IPS-11a (cell line): Measurements from ENCODE around the gene RABGAP1.
"Not testable (repeated sequence)": the region's sequence is repeated elsewhere in the genome, so short reads cannot be mapped to it uniquely, and the experiment has no call there.

ENCODE experiments used
- H3K4me3 ChIP-seq: one replicate; pipeline ENCODE4 v1.5.1; 2013; ENCODE audit warnings: low read depth, low read length, control low read depth

RABGAP1 gene

GRCh38 chr9:122940749-122941581 lies at the start of gene RABGAP1:
Gene RABGAP1 (plus strand): TSS chr9:122941020. CDS start chr9:122957060, 16,040 bp downstream.
- peak within 1 kb of the TSS; percentile 70 for H3K4me3 ChIP-seq

GRCh38 chr9:122897969-122898368 lies 42.9 kb upstream of the RABGAP1 start:
- H3K4me3 ChIP-seq: no peak overlapping the region

- H3K4me3 ChIP-seq: no peak overlapping the region
Measured at GRCh38 chr9:122900791-122901190, 40.0 kb upstream of the RABGAP1 start.

- H3K4me3 ChIP-seq: peak overlapping the region; percentile 96
Measured at GRCh38 chr9:122904466-122904822, 36.4 kb upstream of the RABGAP1 start.

- H3K4me3 ChIP-seq: peak within 1 kb of the TSS; percentile 96
Measured at GRCh38 chr9:122904823-122905710, 35.8 kb upstream of the RABGAP1 start, which contains the start of gene RC3H2. Gene RC3H2 (minus strand): TSS chr9:122905359. CDS start chr9:122897509, 7,850 bp downstream.

GRCh38 chr9:122906122-122906521 lies 34.7 kb upstream of the RABGAP1 start:
- not testable (repeated sequence) for H3K4me3 ChIP-seq

- H3K4me3 ChIP-seq: peak overlapping the region; percentile 93
Measured at GRCh38 chr9:122912671-122912963, 28.2 kb upstream of the RABGAP1 start.

GRCh38 chr9:122912964-122913673 lies 27.7 kb upstream of the RABGAP1 start, which contains the start of gene ZBTB6:
Gene ZBTB6 (minus strand): TSS chr9:122913323. CDS start chr9:122912072, 1,251 bp downstream.
- H3K4me3 ChIP-seq: peak within 1 kb of the TSS; percentile 93

GRCh38 chr9:122918310-122918709 lies 22.5 kb upstream of the RABGAP1 start:
- H3K4me3 ChIP-seq: no peak overlapping the region

GRCh38 chr9:122922713-122923112 lies 18.1 kb upstream of the RABGAP1 start:
- H3K4me3 ChIP-seq: no peak overlapping the region

- H3K4me3 ChIP-seq: no peak overlapping the region
Measured at GRCh38 chr9:122923947-122924346, 16.9 kb upstream of the RABGAP1 start.

GRCh38 chr9:122929796-122930354 lies 10.9 kb upstream of the RABGAP1 start:
- H3K4me3 ChIP-seq: no peak overlapping the region

- peak overlapping the region; percentile 77 for H3K4me3 ChIP-seq
Measured at GRCh38 chr9:122930541-122931225, 10.1 kb upstream of the RABGAP1 start.

GRCh38 chr9:122931226-122932121 lies 9.3 kb upstream of the RABGAP1 start, which contains the start of gene ZBTB26:
Gene ZBTB26 (minus strand): TSS chr9:122931512. CDS start chr9:122919934, 11,578 bp downstream.
- H3K4me3 ChIP-seq: peak within 1 kb of the TSS; percentile 77

GRCh38 chr9:122936464-122936863 lies 4.4 kb upstream of the RABGAP1 start:
- no peak overlapping the region for H3K4me3 ChIP-seq

- no peak overlapping the region for H3K4me3 ChIP-seq
Measured at GRCh38 chr9:122936883-122937282, 3.9 kb upstream of the RABGAP1 start.

- no peak overlapping the region for H3K4me3 ChIP-seq
Measured at GRCh38 chr9:122939601-122940000, 1.2 kb upstream of the RABGAP1 start.

GRCh38 chr9:122940454-122940748 lies 419 bp upstream of the RABGAP1 start:
- peak overlapping the region; percentile 41 for H3K4me3 ChIP-seq

- peak overlapping the region; percentile 70 for H3K4me3 ChIP-seq
Measured at GRCh38 chr9:122941582-122942234, 888 bp downstream of the RABGAP1 start.
